HCT116 (cell line): Measurements from ENCODE around the gene SERF2. TPM values are rescaled to one million over a fixed set of nuclear protein-coding genes. Genes with fewer than 3 reads are reported as not detected.

Experiments used
- ATAC-seq: fragments of 200-7000 bp; cut with Tn5 transposase; 2 replicates; pipeline ENCODE4 v1.9.1; 2020; ENCODE audit warnings: mild to moderate bottlenecking, moderate library complexity
- BruUV-seq: library from RNA; stranded (reverse); fragments of 400-500 nt; replicated peaks from 2 replicates; lab custom pipeline; 2021; lab: Mats Ljungman, UMichigan
- CTCF ChIA-PET: fragments of 300-600 bp; sonication (Branson Sonifier 250); formaldehyde crosslinking; loops from one replicate; lab custom pipeline; 2021; ENCODE audit warnings: antibody characterized with exemption; lab: Charles Lee
- POLR2A ChIA-PET: fragments of 300-600, 350-600 bp; sonication (Branson Sonifier 250); formaldehyde crosslinking; loops from one replicate; lab custom pipeline; 2021; ENCODE audit warnings: antibody characterized with exemption; lab: Charles Lee
- RAD21 ChIA-PET, 2 experiments: fragments of 300-600 bp; sonication (Branson Sonifier 250); formaldehyde crosslinking; loops; one replicate each; lab custom pipeline; 2023; ENCODE audit warnings: low total read pairs in 2 of 2; ENCODE audit not compliant: uncharacterized antibody in 2 of 2, unreplicated experiment in 2 of 2, low non-redundant PET in 1 of 2; lab: Charles Lee
- DNase-seq: peaks from one replicate; pipeline ENCODE4 v3.0.0-alpha.2; 2010; ENCODE audit warnings: low read depth, low spot score
- H2AFZ ChIP-seq: fragments of 200-600 bp; shearing (Covaris generic), sonication (generic); 2 replicates; pipeline ENCODE4 v1.6.1; 2017; ENCODE audit warnings: low read depth, mixed run types, mixed read lengths, antibody characterized with exemption, low read length; ENCODE audit not compliant: poor library complexity, severe bottlenecking
- H3K27ac ChIP-seq: 2 replicates; pipeline ENCODE4 v1.5.1; 2012; ENCODE audit warnings: low read depth, low read length
- H3K27me3 ChIP-seq: fragments of 200-600 bp; sonication (generic); 2 replicates; pipeline ENCODE4 v1.6.1; 2016; ENCODE audit warnings: mixed run types, low read length, mixed read lengths; ENCODE audit not compliant: insufficient read depth
- H3K36me3 ChIP-seq, 2 experiments: fragments of 200-500 bp in 1 of 2; fragments of 200-600 bp in 1 of 2; sonication (Bioruptor generic) in 1 of 2; sonication (generic) in 1 of 2; 2 replicates each; pipeline versions ENCODE4 v1.5.1 to v1.6.1; 2014 to 2016; ENCODE audit warnings: low read length in 2 of 2, inconsistent platforms in 1 of 2, mixed read lengths in 1 of 2, mixed run types in 1 of 2; ENCODE audit not compliant: insufficient read depth in 2 of 2, control insufficient read depth in 1 of 2
- H3K4me1 ChIP-seq, 2 experiments: fragments of 200-600 bp in 1 of 2; sonication (generic) in 1 of 2; 2 replicates each; pipeline versions ENCODE4 v1.5.1 to v1.6.1; 2012 to 2017; ENCODE audit warnings: low read length in 2 of 2, inconsistent platforms in 1 of 2, mild to moderate bottlenecking in 1 of 2, mixed read lengths in 1 of 2, mixed run types in 1 of 2, moderate library complexity in 1 of 2; ENCODE audit not compliant: insufficient read depth in 2 of 2, control insufficient read depth in 1 of 2
- H3K4me2 ChIP-seq: fragments of 200-600 bp; sonication (generic); 2 replicates; pipeline ENCODE4 v1.6.1; 2017; ENCODE audit warnings: mixed run types, low read length, mixed read lengths
- H3K4me3 ChIP-seq, 2 experiments: fragments of 200-600 bp in 1 of 2; sonication (generic) in 1 of 2; replicated peaks in 1 of 2; 2 replicates each; pipeline ENCODE4 v1.5.1; 2011 to 2016; ENCODE audit warnings: low read length in 2 of 2, control low read depth in 1 of 2, low read depth in 1 of 2, mild to moderate bottlenecking in 1 of 2, mixed read lengths in 1 of 2, mixed run types in 1 of 2
- H3K79me2 ChIP-seq: fragments of 200-600 bp; sonication (generic); 2 replicates; pipeline ENCODE4 v1.6.1; 2017; ENCODE audit warnings: mild to moderate bottlenecking, mixed run types, low read length, moderate library complexity, mixed read lengths; ENCODE audit not compliant: insufficient read depth
- H3K9ac ChIP-seq: fragments of 200-600 bp; sonication (generic); 2 replicates; pipeline ENCODE4 v1.6.1; 2016; ENCODE audit warnings: low read length, mixed read lengths
- H3K9me2 ChIP-seq: fragments of 200-600 bp; sonication (generic), shearing (Covaris generic); 2 replicates; pipeline ENCODE4 v1.6.1; 2017; ENCODE audit warnings: mixed run types, mild to moderate bottlenecking, moderate library complexity; ENCODE audit not compliant: insufficient read depth
- H3K9me3 ChIP-seq, 2 experiments: fragments of 200-500 bp in 1 of 2; fragments of 200-600 bp in 1 of 2; sonication (Bioruptor generic) in 1 of 2; sonication (generic) in 1 of 2; 2 replicates each; pipeline ENCODE4 v1.6.1; 2014 to 2017; ENCODE audit warnings: low read length in 2 of 2, mixed read lengths in 2 of 2, inconsistent platforms in 1 of 2, low read depth in 1 of 2, mild to moderate bottlenecking in 1 of 2, mixed run types in 1 of 2, moderate library complexity in 1 of 2; ENCODE audit not compliant: control insufficient read depth in 1 of 2, insufficient read depth in 1 of 2
- H4K20me1 ChIP-seq: fragments of 200-600 bp; sonication (generic), shearing (Covaris generic); 2 replicates; pipeline ENCODE4 v1.6.1; 2017; ENCODE audit warnings: mixed run types, mild to moderate bottlenecking, moderate library complexity; ENCODE audit not compliant: insufficient read depth
- CEBPB ChIP-seq: IDR thresholded peaks from 2 replicates; pipeline ENCODE4 v1.6.1; 2012; ENCODE audit warnings: low read depth
- CTCF ChIP-seq, 3 experiments: fragments of 200-600 bp in 1 of 3; sonication (generic) in 1 of 3; IDR thresholded peaks in 2 of 3; conservative IDR thresholded peaks in 1 of 3; 2 replicates each; pipeline ENCODE4 v1.5.1; 2012 to 2017; ENCODE audit warnings: low read depth in 2 of 3, low read length in 2 of 3, antibody characterized with exemption in 1 of 3, borderline replicate concordance in 1 of 3, control low read depth in 1 of 3, mild to moderate bottlenecking in 1 of 3, mixed read lengths in 1 of 3, mixed run types in 1 of 3, moderate library complexity in 1 of 3; ENCODE audit not compliant: insufficient read depth in 1 of 3
- EGR1 ChIP-seq: IDR thresholded peaks from 2 replicates; pipeline ENCODE4 v1.6.1; 2012; ENCODE audit warnings: low read depth
- ELF1 ChIP-seq: IDR thresholded peaks from 2 replicates; pipeline ENCODE4 v1.6.1; 2012; ENCODE audit warnings: low read depth, borderline replicate concordance
- EZH2phosphoT487 ChIP-seq: fragments of 200-600 bp; IDR thresholded peaks from 2 replicates; pipeline ENCODE4 v1.6.1; 2018; ENCODE audit warnings: antibody characterized with exemption, borderline replicate concordance
- FOSL1 ChIP-seq: IDR thresholded peaks from 2 replicates; pipeline ENCODE4 v1.6.1; 2012; ENCODE audit warnings: low read depth
- JUND ChIP-seq: IDR thresholded peaks from 2 replicates; pipeline ENCODE4 v1.6.1; 2012
- MAX ChIP-seq: IDR thresholded peaks from 2 replicates; pipeline ENCODE4 v1.6.1; 2012
- POLR2A ChIP-seq: IDR thresholded peaks from 2 replicates; pipeline ENCODE4 v1.7.0; 2011; ENCODE audit warnings: borderline replicate concordance; ENCODE audit not compliant: insufficient read depth, insufficient read length; ENCODE audit errors: extremely low read depth
- POLR2AphosphoS5 ChIP-seq: IDR thresholded peaks from 2 replicates; pipeline ENCODE4 v1.6.1; 2011; ENCODE audit warnings: mild to moderate bottlenecking, low read depth, low read length, moderate library complexity
- RAD21 ChIP-seq: IDR thresholded peaks from 2 replicates; pipeline ENCODE4 v1.6.1; 2012; ENCODE audit warnings: low read depth, mild to moderate bottlenecking
- REST ChIP-seq: IDR thresholded peaks from 2 replicates; pipeline ENCODE4 v1.6.1; 2012; ENCODE audit warnings: low read depth
- SP1 ChIP-seq: IDR thresholded peaks from 2 replicates; pipeline ENCODE4 v1.6.1; 2012; ENCODE audit warnings: low read depth
- TCF7L2 ChIP-seq: IDR thresholded peaks from 2 replicates; pipeline ENCODE4 v1.7.0; 2011; ENCODE audit warnings: borderline replicate concordance, inconsistent platforms; ENCODE audit not compliant: insufficient read depth, insufficient read length; ENCODE audit errors: extremely low read depth
- YY1 ChIP-seq: IDR thresholded peaks from 2 replicates; pipeline ENCODE4 v1.6.1; 2011; ENCODE audit warnings: low read length, low read depth, moderate library complexity, mild to moderate bottlenecking; ENCODE audit not compliant: insufficient replicate concordance; ENCODE audit errors: extremely low read depth
- ZBTB33 ChIP-seq: IDR thresholded peaks from 2 replicates; pipeline ENCODE4 v1.6.1; 2011; ENCODE audit warnings: mild to moderate bottlenecking, low read length, moderate library complexity; ENCODE audit not compliant: insufficient replicate concordance; ENCODE audit errors: extremely low read depth
- ZFX ChIP-seq: fragments of 450-650 bp; IDR thresholded peaks from 2 replicates; pipeline ENCODE4 v1.6.1; 2017
- ZNF274 ChIP-seq: fragments of 200-500 bp; sonication (Bioruptor generic); IDR thresholded peaks from 2 replicates; pipeline ENCODE4 v1.6.1; 2014; ENCODE audit warnings: mild to moderate bottlenecking, low read depth, low read length, inconsistent platforms
- intact Hi-C: fragments of 100-400 bp; cut with micrococcal nuclease; formaldehyde crosslinking; loops from 2 replicates; pipeline ENCODE4 v1.10.0; 2022
- total RNA-seq: library from RNA; stranded (reverse); gene quantifications from one replicate; pipeline ENCODE4 v1.2.1, GENCODE V29; 2021; ENCODE audit not compliant: unreplicated experiment

The SERF2 gene
- total RNA-seq, 1 experiment from 2014 or later = 656 TPM

- TSS peak; percentile 69 for BruUV-seq
- Histone ChIP-seq H3K4me1 (peaks cover 9 to 31% of the 10 kb centered on the region in 2 experiments), H3K27ac (peak overlapping the region; percentile 65), H3K36me3 (peaks cover 11 to 14% of the 10 kb centered on the region in 2 experiments; a peak in 3 of 4 replicates), H3K4me2 (peak overlapping the region; percentile 99), H3K27me3 (no peaks in the 10 kb centered on the region), H3K9me3 (no peaks in the 10 kb centered on the region), H3K4me3 (peak overlapping the region; percentile 90 to 98), H4K20me1 (no peaks in the 10 kb centered on the region), H3K9ac (peak overlapping the region; percentile 86), H3K9me2 (no peaks in the 10 kb centered on the region), H3K79me2 (no peaks in the 10 kb centered on the region; the same call in 1 of the 2 replicates), H2AFZ (peak overlapping the region; percentile 83)
- intact Hi-C loops = loop anchor here (10.0 kb wide), 1 partner anchor 333 kb away; no protein-coding TSS in a partner anchor
- ATAC-seq = peak; percentile 76
- DNase-seq = peak; percentile 77
- ChIA-PET CTCF (interaction anchor here (0.7 to 2.3 kb wide), 13 partner anchors 9 to 447 kb away, joined by 3 to 12 read pairs (median 4); partner anchors contain the start of genes HYPK, PDIA3 and SERINC4), POLR2A (interaction anchor here (0.6 to 2.0 kb wide), 7 partner anchors 8 to 471 kb away, joined by 4 to 8 read pairs (median 5); partner anchors contain the start of genes HYPK, MFAP1, PDIA3 and SERF2), RAD21 (no interaction called here)
- TF ChIP-seq REST = no peak
- TF ChIP-seq EZH2phosphoT487 = no peak
- TF ChIP-seq ZNF274 = no peak
- TF ChIP-seq CEBPB = no peak
- TF ChIP-seq ZBTB33 = no peak
- TF ChIP-seq YY1 = peak; percentile 27
- TF ChIP-seq ELF1 = no peak
- TF ChIP-seq ZFX = no peak
- TF ChIP-seq POLR2A = peak; percentile 7
- peak; percentile 30; the same call in 1 of the 2 replicates for TF ChIP-seq POLR2AphosphoS5
- TF ChIP-seq CTCF (IDR thresholded peaks at IDR 0.05 in 2 of 3, conservative IDR thresholded peaks at IDR 0.05 in 1 of 3; ENCODE audit: borderline replicate concordance in 1 of 3, insufficient read depth in 1 of 3, low read depth in 2 of 3, low read length in 2 of 3) = peak; percentile 59 to 89 (median 60); a peak in 5 of 6 replicates
- TF ChIP-seq EGR1 = no peak
- no peak for TF ChIP-seq FOSL1
- peak; percentile 83 for TF ChIP-seq MAX
- no peak for TF ChIP-seq TCF7L2
- TF ChIP-seq RAD21 = no peak; the same call in none of the 2 replicates
- TF ChIP-seq JUND = no peak
- no peak for TF ChIP-seq SP1
Measured at GRCh38 chr15:43777267-43777914, 14.7 kb upstream of the SERF2 start.
